NOMO-1 treated with dmso at 0.1 percent for 144 hours (cell line): Measurements from ENCODE around the gene NOD2.

Source experiments
- DNase-seq: peaks from one replicate; lab custom pipeline; 2025; ENCODE audit not compliant: unreplicated experiment; lab: John Stamatoyannopoulos, UW

NOD2 gene

GRCh38 chr16:50778284-50779163 is 85.1 kb downstream of the NOD2 start:
- DNase-seq: no peak

GRCh38 chr16:50781043-50781442 is 87.6 kb downstream of the NOD2 start:
- DNase-seq: no peak

GRCh38 chr16:50781518-50781917 is 88.1 kb downstream of the NOD2 start:
- DNase-seq: no peak
